HepG2 (cell line): ENCODE data around the gene PTK7. TPM values are rescaled to one million over a fixed set of nuclear protein-coding genes. Genes with fewer than 3 reads are reported as not detected.

Source experiments
- CHD4 ChIP-seq: fragments of 200-600 bp; sonication (generic); IDR thresholded peaks from 2 replicates; pipeline ENCODE4 v1.7.0; 2017; ENCODE audit warnings: mild to moderate bottlenecking, low read length, borderline replicate concordance
- DMAP1 ChIP-seq: IDR thresholded peaks from 2 replicates; pipeline ENCODE4 v1.6.1; 2016
- HIVEP1 ChIP-seq: sonication (generic); formaldehyde crosslinking; IDR thresholded peaks from 2 replicates; pipeline ENCODE4 v1.4.0; 2020; ENCODE audit warnings: mild to moderate bottlenecking, missing genetic modification reagents
- MED13 ChIP-seq: sonication (generic); formaldehyde crosslinking; IDR thresholded peaks from 2 replicates; pipeline ENCODE4 v1.5.0; 2020; ENCODE audit warnings: missing genetic modification reagents
- NFAT5 ChIP-seq: sonication (generic); formaldehyde crosslinking; IDR thresholded peaks from 2 replicates; pipeline ENCODE4 v1.4.0; 2020; ENCODE audit warnings: missing genetic modification reagents
- REXO4 ChIP-seq: sonication (generic); formaldehyde crosslinking; IDR thresholded peaks from 2 replicates; pipeline ENCODE4 v1.8.0; 2022; ENCODE audit warnings: missing genetic modification reagents, mild to moderate bottlenecking, borderline replicate concordance
- SOX6 ChIP-seq, 2 experiments: fragments of 450-650 bp in 1 of 2; sonication (generic) in 1 of 2; formaldehyde crosslinking in 1 of 2; IDR thresholded peaks; 2 replicates each; pipeline versions ENCODE4 v1.4.0 to v1.6.1; 2017 to 2020; ENCODE audit warnings: antibody characterized with exemption in 1 of 2, mild to moderate bottlenecking in 1 of 2, missing genetic modification reagents in 1 of 2
- SRSF1 ChIP-seq: fragments of 200-400 bp; formaldehyde crosslinking; optimal IDR thresholded peaks from 2 replicates; pipeline ENCODE3; 2017; ENCODE audit warnings: mild to moderate bottlenecking, low read depth, low read length, moderate library complexity
- TCF7 ChIP-seq: sonication (generic); IDR thresholded peaks from 2 replicates; pipeline ENCODE4 v1.6.1; 2016; ENCODE audit warnings: antibody characterized with exemption, low read depth
- ZFY ChIP-seq: sonication (generic); formaldehyde crosslinking; IDR thresholded peaks from 2 replicates; pipeline ENCODE4 v1.4.0; 2020; ENCODE audit warnings: missing genetic modification reagents
- ZKSCAN1 ChIP-seq: fragments of 150-350 bp; IDR thresholded peaks from 2 replicates; pipeline ENCODE4 v1.6.1; 2014; ENCODE audit warnings: low read length
- polyA plus RNA-seq, 8 experiments: library from polyadenylated mRNA; depleted of rRNA in 3 of 8; stranded (reverse) in 7 of 8; unstranded in 1 of 8; fragments of >200 nt; fragmentation: Illumina TruSeq in 4 of 8; extraction: Trizol in 4 of 8; gene quantifications; 2 replicates each; pipeline versions ENCODE4 v1.2.1 to v1.2.3, GENCODE V29; 2011 to 2016; ENCODE audit warnings: low read depth in 4 of 8, missing spikeins in 1 of 8, mixed read lengths in 1 of 8; ENCODE audit not compliant: insufficient read depth in 1 of 8
- total RNA-seq, 5 experiments: library from RNA; depleted of rRNA; stranded (reverse); fragments of >200 nt; fragmentation: Illumina TruSeq; extraction: Trizol; gene quantifications; 2 replicates each; pipeline ENCODE4 v1.2.3, GENCODE V29; 2016; ENCODE audit warnings: low read depth in 1 of 5
- TF ChIP-seq, protein P1 (sequence below): sonication (generic); formaldehyde crosslinking; IDR thresholded peaks from 2 replicates; pipeline ENCODE4 v1.8.0; 2022; ENCODE audit warnings: missing genetic modification reagents, mild to moderate bottlenecking, inconsistent platforms, borderline replicate concordance
- TF ChIP-seq, protein P2 (sequence below): sonication (generic); formaldehyde crosslinking; IDR thresholded peaks from 2 replicates; pipeline ENCODE4 v1.5.0; 2020; ENCODE audit warnings: mild to moderate bottlenecking, missing genetic modification reagents, borderline replicate concordance

Gene PTK7
- total and polyA plus RNA-seq, 2 of the 13 experiments (the other 11 are each of a cell fraction or from before 2014, with no cell fraction given): 98.5 to 99.8 TPM

- no peak for TF ChIP-seq SOX6 (IDR thresholded peaks at IDR 0.05)
- TF ChIP-seq SOX6 (CRISPR knock-in tag; IDR thresholded peaks at IDR 0.05): no peak
- TF ChIP-seq, protein P1, sequence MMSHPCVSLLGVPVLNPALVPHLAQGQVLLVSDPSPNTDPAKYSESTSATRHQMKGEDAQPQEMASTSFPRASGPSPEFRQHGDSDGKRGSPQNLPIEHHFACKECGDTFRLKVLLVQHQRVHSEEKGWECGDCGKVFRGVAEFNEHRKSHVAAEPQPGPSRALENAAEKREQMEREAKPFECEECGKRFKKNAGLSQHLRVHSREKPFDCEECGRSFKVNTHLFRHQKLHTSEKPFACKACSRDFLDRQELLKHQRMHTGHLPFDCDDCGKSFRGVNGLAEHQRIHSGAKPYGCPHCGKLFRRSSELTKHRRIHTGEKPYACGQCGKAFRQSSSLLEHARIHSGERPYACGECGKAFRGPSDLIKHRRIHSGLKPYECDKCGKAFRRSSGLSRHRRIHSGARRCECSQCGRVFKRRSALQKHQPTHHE (CRISPR knock-in tag): peak; percentile 78; the same call in 1 of the 2 replicates
- TF ChIP-seq DMAP1 (CRISPR knock-in tag): 0 out of 2 replicates have a peak, but pooled peaks have one; percentile 4
- TF ChIP-seq ZKSCAN1: no peak
- no peak for TF ChIP-seq HIVEP1
- no peak for TF ChIP-seq ZFY (CRISPR knock-in tag)
- peak; percentile 66; the same call in 1 of the 2 replicates for TF ChIP-seq MED13 (CRISPR knock-in tag)
- no peak for TF ChIP-seq SRSF1
- TF ChIP-seq, protein P2, sequence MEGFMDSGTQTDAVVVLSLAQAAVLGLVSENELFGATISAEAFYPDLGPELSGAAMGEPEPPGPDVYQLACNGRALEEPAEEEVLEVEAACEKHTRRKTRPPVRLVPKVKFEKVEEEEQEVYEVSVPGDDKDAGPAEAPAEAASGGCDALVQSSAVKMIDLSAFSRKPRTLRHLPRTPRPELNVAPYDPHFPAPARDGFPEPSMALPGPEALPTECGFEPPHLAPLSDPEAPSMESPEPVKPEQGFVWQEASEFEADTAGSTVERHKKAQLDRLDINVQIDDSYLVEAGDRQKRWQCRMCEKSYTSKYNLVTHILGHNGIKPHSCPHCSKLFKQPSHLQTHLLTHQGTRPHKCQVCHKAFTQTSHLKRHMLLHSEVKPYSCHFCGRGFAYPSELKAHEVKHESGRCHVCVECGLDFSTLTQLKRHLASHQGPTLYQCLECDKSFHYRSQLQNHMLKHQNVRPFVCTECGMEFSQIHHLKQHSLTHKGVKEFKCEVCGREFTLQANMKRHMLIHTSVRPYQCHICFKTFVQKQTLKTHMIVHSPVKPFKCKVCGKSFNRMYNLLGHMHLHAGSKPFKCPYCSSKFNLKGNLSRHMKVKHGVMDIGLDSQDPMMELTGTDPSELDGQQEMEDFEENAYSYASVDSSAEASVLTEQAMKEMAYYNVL (CRISPR knock-in tag): peak; percentile 68; the same call in 1 of the 2 replicates
- no peak for TF ChIP-seq CHD4
- no peak for TF ChIP-seq TCF7
- no peak for TF ChIP-seq REXO4 (CRISPR knock-in tag)
- no peak for TF ChIP-seq NFAT5
Measured at GRCh38 chr6:43170417-43170930, 94.4 kb downstream of the PTK7 start (continued).
